ENCODE results near the gene LTC4S. TPM values are rescaled to one million over a fixed set of nuclear protein-coding genes. Genes with fewer than 3 reads are reported as not detected.
"Not testable (repeated sequence)": the region's sequence is repeated elsewhere in the genome, so short reads cannot be mapped to it uniquely, and the experiment has no call there.

Gene LTC4S
- total RNA-seq = 10 to 100 TPM in 1 of 2 donors, 1 to 10 TPM in 1; 9.0 to 11.1 TPM

GRCh38 chr5:179793468-179794139 is at the start of gene LTC4S:
Gene LTC4S, plus strand, starts transcription at chr5:179793986. Its CDS starts 95 bp downstream, at chr5:179794081.
- peak; percentile 88 for DNase-seq (ENCODE audit: low spot score)
- Histone ChIP-seq H3K36me3 (peaks cover 16% of the 10 kb centered on the region), H3K9me3 (no peaks in the 10 kb centered on the region), H3K4me1 (peaks cover 0 to 56% of the 10 kb centered on the region in 2 donors), H3K27me3 (no peaks in the 10 kb centered on the region), H3K27ac (peak within 1 kb of the TSS; percentile 64 to 78), H3K4me3 (peak within 1 kb of the TSS; percentile 3 to 64)
- no peak for TF ChIP-seq CTCF (IDR thresholded peaks at IDR 0.05)

GRCh38 chr5:179744106-179744505 is 49.7 kb upstream of the LTC4S start:
- H3K27me3 ChIP-seq; H3K27ac ChIP-seq; DNase-seq (ENCODE audit: low spot score); H3K4me1 ChIP-seq; H3K4me3 ChIP-seq; H3K36me3 ChIP-seq; H3K9me3 ChIP-seq: not testable (repeated sequence)

GRCh38 chr5:179746872-179747271 is 46.9 kb upstream of the LTC4S start:
- Histone ChIP-seq H3K27ac (no peak overlapping the region), H3K36me3 (no peaks in the 10 kb centered on the region), H3K4me1 (peaks cover 0 to 8% of the 10 kb centered on the region in 2 donors), H3K27me3 (no peaks in the 10 kb centered on the region), H3K9me3 (no peaks in the 10 kb centered on the region), H3K4me3 (no peak overlapping the region)
- TF ChIP-seq CTCF (IDR thresholded peaks at IDR 0.05) = no peak
- DNase-seq (ENCODE audit: low spot score) = no peak

- Histone ChIP-seq H3K27ac (no peak overlapping the region), H3K27me3 (no peaks in the 10 kb centered on the region), H3K4me3 (no peak overlapping the region), H3K4me1 (peaks cover 0 to 8% of the 10 kb centered on the region in 2 donors), H3K36me3 (no peaks in the 10 kb centered on the region), H3K9me3 (no peaks in the 10 kb centered on the region)
- DNase-seq (ENCODE audit: low spot score) = no peak
- TF ChIP-seq CTCF (IDR thresholded peaks at IDR 0.05) = no peak
Measured at GRCh38 chr5:179747811-179748210, 46.0 kb upstream of the LTC4S start.

GRCh38 chr5:179749857-179750508 is 43.8 kb upstream of the LTC4S start:
- Histone ChIP-seq H3K9me3 (no peaks in the 10 kb centered on the region), H3K4me1 (peaks cover 0 to 20% of the 10 kb centered on the region in 2 donors)

More at GRCh38 chr5:179749857-179750508, 43.8 kb upstream of the LTC4S start:
- Histone ChIP-seq H3K27me3 (no peaks in the 10 kb centered on the region), H3K36me3 (no peaks in the 10 kb centered on the region), H3K4me3 (no peak overlapping the region), H3K27ac (no peak overlapping the region)
- no peak for TF ChIP-seq CTCF (IDR thresholded peaks at IDR 0.05)
- no peak for DNase-seq (ENCODE audit: low spot score)
